NCI-H69 (cell line): Measurements from ENCODE around the gene NADK.
"Not testable (repeated sequence)": the region's sequence is repeated elsewhere in the genome, so short reads cannot be mapped to it uniquely, and the experiment has no call there.

Source experiments
- DNase-seq: peaks from one replicate; lab custom pipeline; 2025; lab: John Stamatoyannopoulos, UW

The NADK gene

GRCh38 chr1:1704284-1704957, 73.8 kb downstream of the NADK start:
- not testable (repeated sequence) for DNase-seq

DNA sequence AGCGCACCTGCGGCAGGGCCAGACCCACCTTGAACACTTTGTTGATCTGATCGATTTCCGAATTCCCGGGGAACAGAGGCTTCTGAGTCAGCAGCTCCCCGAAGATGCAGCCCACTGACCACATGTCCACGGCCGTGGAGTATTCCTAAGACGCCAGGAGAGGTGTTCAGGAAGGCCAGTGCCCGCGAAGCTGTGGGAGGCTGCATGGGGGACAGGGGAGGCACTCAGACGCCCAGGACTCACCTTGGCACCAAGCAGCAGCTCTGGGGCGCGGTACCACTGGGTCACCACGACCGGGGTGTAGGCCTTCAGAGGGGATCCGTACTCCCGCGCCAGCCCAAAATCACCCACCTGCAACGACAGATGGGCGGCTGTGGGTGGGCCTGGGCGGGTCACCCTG, 74.5 kb downstream of the NADK start:
- no peak for DNase-seq

DNA sequence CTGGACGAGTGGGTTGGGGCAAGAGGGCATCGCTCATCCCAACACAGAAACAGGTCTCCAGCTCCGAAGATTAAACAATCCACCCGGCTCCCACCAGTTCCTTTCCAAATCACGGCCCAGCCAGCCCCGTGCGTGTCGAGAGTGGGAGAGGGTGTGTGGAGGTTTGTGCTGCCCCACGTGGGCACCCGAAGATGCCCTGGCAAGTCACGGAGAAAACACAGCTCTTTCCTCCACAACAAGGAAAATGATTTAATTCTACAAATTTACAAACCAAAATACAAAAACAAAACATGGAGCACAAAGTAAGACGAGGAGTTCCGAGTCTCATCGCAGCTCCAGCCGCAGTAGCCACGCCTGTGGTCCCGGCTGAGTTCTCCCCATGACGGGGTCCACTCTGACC, 75.8 kb downstream of the NADK start:
- not testable (repeated sequence) for DNase-seq
